MM.1S (cell line): ENCODE results near the gene ADD2.

ENCODE experiments used
- DNase-seq: peaks from one replicate; pipeline ENCODE4 v3.0.0-alpha.2; 2015
- H2AFZ ChIP-seq: fragments of 300-600 bp; sonication (generic); 2 replicates; pipeline ENCODE4 v1.6.0; 2016; ENCODE audit warnings: antibody characterized with exemption, low read length
- H3F3A ChIP-seq: fragments of 300-600 bp; sonication (generic); 2 replicates; pipeline ENCODE4 v1.6.1; 2016; ENCODE audit warnings: mild to moderate bottlenecking, antibody characterized with exemption, low read length, moderate library complexity, mixed read lengths; ENCODE audit not compliant: insufficient read depth
- H3K27ac ChIP-seq: fragments of 300-600 bp; sonication (generic); 2 replicates; pipeline ENCODE4 v1.5.1; 2016; ENCODE audit warnings: mild to moderate bottlenecking, low read length
- H3K27me3 ChIP-seq: fragments of 300-600 bp; sonication (generic); replicated peaks from 2 replicates; pipeline ENCODE4 v1.6.0; 2016; ENCODE audit warnings: low read length; ENCODE audit not compliant: insufficient read depth
- H3K36me3 ChIP-seq: fragments of 300-600 bp; sonication (generic); replicated peaks from 2 replicates; pipeline ENCODE4 v1.6.1; 2016; ENCODE audit warnings: mild to moderate bottlenecking, low read length, mixed read lengths; ENCODE audit not compliant: insufficient read depth
- H3K4me1 ChIP-seq: fragments of 300-600 bp; sonication (generic); 2 replicates; pipeline ENCODE4 v1.6.1; 2016; ENCODE audit warnings: low read length, mixed read lengths
- H3K4me2 ChIP-seq: fragments of 300-600 bp; sonication (generic); 2 replicates; pipeline ENCODE4 v1.6.0; 2016; ENCODE audit warnings: low read depth, low read length
- H3K4me3 ChIP-seq: fragments of 300-600 bp; sonication (generic); 2 replicates; pipeline ENCODE4 v1.5.1; 2016; ENCODE audit warnings: low read length, mixed read lengths
- H3K79me2 ChIP-seq: fragments of 300-600 bp; sonication (generic); 2 replicates; pipeline ENCODE4 v1.6.1; 2016; ENCODE audit warnings: mixed run types, low read length, mixed read lengths
- H3K9ac ChIP-seq: fragments of 300-600 bp; sonication (generic); 2 replicates; pipeline ENCODE4 v1.6.1; 2016; ENCODE audit warnings: low read length, mixed read lengths
- H3K9me2 ChIP-seq: fragments of 300-600 bp; sonication (generic); replicated peaks from 2 replicates; pipeline ENCODE4 v1.6.1; 2016; ENCODE audit warnings: mild to moderate bottlenecking, low read length, mixed read lengths; ENCODE audit not compliant: insufficient read depth
- H3K9me3 ChIP-seq: fragments of 300-600 bp; sonication (generic); replicated peaks from 2 replicates; pipeline ENCODE4 v1.6.1; 2016; ENCODE audit warnings: mild to moderate bottlenecking, low read length, mixed read lengths; ENCODE audit not compliant: insufficient read depth
- H4K20me1 ChIP-seq: fragments of 300-600 bp; sonication (generic); 2 replicates; pipeline ENCODE4 v1.6.1; 2016; ENCODE audit warnings: mild to moderate bottlenecking, low read length, moderate library complexity, mixed read lengths; ENCODE audit not compliant: insufficient read depth
- CTCF ChIP-seq: fragments of 300-600 bp; sonication (generic); IDR thresholded peaks from 2 replicates; pipeline ENCODE4 v1.5.1; 2016; ENCODE audit warnings: antibody characterized with exemption, low read length, mixed read lengths
- EZH2 ChIP-seq: fragments of 300-600 bp; sonication (generic); optimal IDR thresholded peaks from 2 replicates; pipeline ENCODE3; 2017; ENCODE audit warnings: low read depth, mild to moderate bottlenecking, antibody characterized with exemption, low read length, mixed read lengths
- EZH2phosphoT487 ChIP-seq: fragments of 300-600 bp; sonication (generic); IDR thresholded peaks from 2 replicates; pipeline ENCODE4 v1.6.1; 2018; ENCODE audit warnings: antibody characterized with exemption, low read length

The ADD2 gene

GRCh38 chr2:70733646-70734180 lies 34.3 kb downstream of the ADD2 start:
- H3K4me2 ChIP-seq: no peak overlapping the region
- no peak overlapping the region for H2AFZ ChIP-seq
- no peaks in the 10 kb centered on the region for H3K9me3 ChIP-seq
- no peak overlapping the region for H3K27ac ChIP-seq
- H4K20me1 ChIP-seq: no peaks in the 10 kb centered on the region
- H3K4me3 ChIP-seq: no peak overlapping the region
- H3K9ac ChIP-seq: no peak overlapping the region
- H3K79me2 ChIP-seq: no peaks in the 10 kb centered on the region
- H3K9me2 ChIP-seq: no peaks in the 10 kb centered on the region
- DNase-seq: no peak
- no peaks in the 10 kb centered on the region for H3K27me3 ChIP-seq
- H3K4me1 ChIP-seq: no peaks in the 10 kb centered on the region
- no peaks in the 10 kb centered on the region for H3F3A ChIP-seq
- TF ChIP-seq CTCF (no peak), EZH2 (no peak), EZH2phosphoT487 (no peak)
- no peaks in the 10 kb centered on the region for H3K36me3 ChIP-seq

- Histone ChIP-seq H3K9ac (no peak overlapping the region), H4K20me1 (no peaks in the 10 kb centered on the region)
Measured at GRCh38 chr2:70732766-70733645, 35.0 kb downstream of the ADD2 start.

DNA sequence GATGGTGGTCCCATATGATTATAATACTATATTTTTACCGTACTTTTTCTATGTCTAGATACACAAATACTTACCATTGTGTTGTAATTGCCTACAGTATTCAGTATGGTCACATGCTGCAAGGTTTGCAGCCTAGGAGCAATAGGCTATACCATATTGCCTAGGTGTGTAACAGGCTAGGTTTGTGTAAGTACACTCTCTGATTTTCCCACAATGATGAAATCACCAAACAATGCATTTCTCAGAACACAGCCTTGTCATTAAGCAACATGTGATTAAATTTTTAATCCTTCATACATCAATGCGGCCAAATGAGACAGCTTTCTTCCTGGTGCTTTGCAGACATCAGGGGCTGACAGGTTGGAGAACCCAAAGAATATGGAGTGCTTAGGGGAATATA lies 37.3 kb downstream of the ADD2 start:
- Histone ChIP-seq H3K27me3 (no peaks in the 10 kb centered on the region), H3K27ac (no peak overlapping the region), H3K9ac (no peak overlapping the region), H3K9me2 (no peaks in the 10 kb centered on the region), H2AFZ (no peak overlapping the region), H3K4me1 (no peaks in the 10 kb centered on the region), H3K4me3 (no peak overlapping the region), H3K36me3 (no peaks in the 10 kb centered on the region), H3K79me2 (no peaks in the 10 kb centered on the region), H3F3A (no peaks in the 10 kb centered on the region), H3K4me2 (no peak overlapping the region), H3K9me3 (no peaks in the 10 kb centered on the region), H4K20me1 (no peaks in the 10 kb centered on the region)
- TF ChIP-seq EZH2 (no peak), CTCF (no peak), EZH2phosphoT487 (no peak)
- DNase-seq: no peak

More at GRCh38 chr2:70732766-70733645, 35.0 kb downstream of the ADD2 start:
- no peak overlapping the region for H3K27ac ChIP-seq
- H3K27me3 ChIP-seq: no peaks in the 10 kb centered on the region
- no peak overlapping the region for H3K4me2 ChIP-seq
- H3K4me3 ChIP-seq: no peak overlapping the region
- no peaks in the 10 kb centered on the region for H3K9me2 ChIP-seq
- no peaks in the 10 kb centered on the region for H3F3A ChIP-seq
- no peak for DNase-seq
- no peaks in the 10 kb centered on the region for H3K4me1 ChIP-seq
- H2AFZ ChIP-seq: no peak overlapping the region
- H3K36me3 ChIP-seq: no peaks in the 10 kb centered on the region
- no peaks in the 10 kb centered on the region for H3K79me2 ChIP-seq
- H3K9me3 ChIP-seq: no peaks in the 10 kb centered on the region
- TF ChIP-seq CTCF: no peak
- no peak for TF ChIP-seq EZH2phosphoT487
- TF ChIP-seq EZH2: no peak
